Tibial nerve (tissue), 4 donors: ENCODE data around the gene CXorf65.

Experiments
- EP300 ChIP-seq, 2 donors: sonication (generic); formaldehyde crosslinking; IDR thresholded peaks; one replicate each; pipeline ENCODE4 v1.6.1; 2017; ENCODE audit warnings: antibody characterized with exemption in 2 of 2, mild to moderate bottlenecking in 1 of 2
- TF ChIP-seq, protein P1 (sequence below), 5 experiments: fragments of 200-600 bp in 3 of 5; fragments of 450-650 bp in 2 of 5; sonication (generic) in 3 of 5; IDR thresholded peaks; one replicate each; pipeline ENCODE4 v1.5.1; 2016 to 2019; ENCODE audit warnings: antibody characterized with exemption in 5 of 5, mild to moderate bottlenecking in 3 of 5, moderate library complexity in 2 of 5

DNA sequence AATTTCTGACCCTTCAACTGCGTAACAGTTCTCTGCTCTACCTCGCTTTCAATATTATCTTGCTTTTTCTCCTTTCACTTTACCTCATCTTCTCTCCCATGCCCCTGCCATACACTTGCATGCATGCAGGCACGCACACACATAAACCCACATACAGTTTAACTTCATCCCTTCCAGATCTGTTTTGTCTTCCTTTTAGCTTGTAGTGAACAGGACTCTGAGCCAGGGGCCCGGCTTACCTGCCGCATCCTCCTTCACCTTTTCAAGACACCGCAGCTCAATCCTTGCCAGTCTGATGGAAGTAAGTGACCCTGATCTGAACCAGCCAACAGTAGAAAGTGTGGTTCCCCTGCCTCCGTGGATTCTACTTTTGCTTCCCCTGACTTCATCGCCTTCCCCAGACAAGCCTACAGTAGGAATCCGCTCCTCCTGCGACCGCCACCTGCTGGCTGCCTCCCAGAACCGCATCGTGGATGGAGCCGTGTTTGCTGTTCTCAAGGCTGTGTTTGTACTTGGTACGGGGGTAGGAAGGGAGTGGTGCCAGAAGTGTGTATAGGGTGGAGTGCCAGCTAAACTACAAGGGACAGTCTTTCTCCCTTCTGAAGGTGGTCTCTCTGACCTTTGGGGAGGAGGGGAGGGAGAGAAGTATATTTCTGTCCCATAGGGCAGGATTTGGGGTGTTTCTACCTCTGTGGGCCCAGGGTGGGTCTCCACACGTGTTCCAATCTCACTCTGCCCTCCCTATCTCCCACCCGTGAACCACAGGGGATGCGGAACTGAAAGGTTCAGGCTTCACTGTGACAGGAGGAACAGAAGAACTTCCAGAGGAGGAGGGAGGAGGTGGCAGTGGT is 22.6 kb upstream of the CXorf65 start:
- no peak for TF ChIP-seq EP300 (IDR thresholded peaks at IDR 0.05)
- TF ChIP-seq, protein P1, sequence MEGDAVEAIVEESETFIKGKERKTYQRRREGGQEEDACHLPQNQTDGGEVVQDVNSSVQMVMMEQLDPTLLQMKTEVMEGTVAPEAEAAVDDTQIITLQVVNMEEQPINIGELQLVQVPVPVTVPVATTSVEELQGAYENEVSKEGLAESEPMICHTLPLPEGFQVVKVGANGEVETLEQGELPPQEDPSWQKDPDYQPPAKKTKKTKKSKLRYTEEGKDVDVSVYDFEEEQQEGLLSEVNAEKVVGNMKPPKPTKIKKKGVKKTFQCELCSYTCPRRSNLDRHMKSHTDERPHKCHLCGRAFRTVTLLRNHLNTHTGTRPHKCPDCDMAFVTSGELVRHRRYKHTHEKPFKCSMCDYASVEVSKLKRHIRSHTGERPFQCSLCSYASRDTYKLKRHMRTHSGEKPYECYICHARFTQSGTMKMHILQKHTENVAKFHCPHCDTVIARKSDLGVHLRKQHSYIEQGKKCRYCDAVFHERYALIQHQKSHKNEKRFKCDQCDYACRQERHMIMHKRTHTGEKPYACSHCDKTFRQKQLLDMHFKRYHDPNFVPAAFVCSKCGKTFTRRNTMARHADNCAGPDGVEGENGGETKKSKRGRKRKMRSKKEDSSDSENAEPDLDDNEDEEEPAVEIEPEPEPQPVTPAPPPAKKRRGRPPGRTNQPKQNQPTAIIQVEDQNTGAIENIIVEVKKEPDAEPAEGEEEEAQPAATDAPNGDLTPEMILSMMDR (IDR thresholded peaks at IDR 0.05), result peak; percentile 59 to 74 (median 69)
